Measurements from ENCODE around the gene MAGI2. TPM values are rescaled to one million over a fixed set of nuclear protein-coding genes. Genes with fewer than 3 reads are reported as not detected.
"Not testable (repeated sequence)": the region's sequence is repeated elsewhere in the genome, so short reads cannot be mapped to it uniquely, and the experiment has no call there.

The MAGI2 gene
- total RNA-seq, 3 donors from 2014 or later (not counting 1 experiment from before 2014, with no cell fraction given): 0.09 to 0.48 (median 0.27) TPM

DNA sequence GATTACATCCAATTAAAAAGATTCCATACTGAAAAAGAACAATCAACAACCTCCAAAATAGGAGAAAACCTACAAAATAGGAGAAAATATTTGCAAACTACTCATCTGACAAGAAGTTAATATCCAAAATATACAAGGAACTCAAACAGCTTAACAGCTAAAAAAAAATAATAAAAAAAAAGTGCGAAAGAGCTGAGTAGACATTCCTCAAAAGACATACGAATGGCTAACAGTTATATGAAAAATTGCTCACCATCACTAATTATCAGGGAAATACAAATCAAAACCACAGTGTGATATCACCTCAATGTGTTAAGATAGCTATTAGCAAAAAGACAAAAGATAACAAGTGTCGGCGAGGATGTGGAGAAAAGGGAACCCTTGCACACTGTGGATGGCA, 1204.6 kb downstream of the MAGI2 start:
- Histone ChIP-seq H3K4me1 (ENCODE audit: control insufficient read depth, insufficient read depth, low read length) (no peaks in the 10 kb centered on the region), H3K9me3 (ENCODE audit: control insufficient read depth, insufficient read depth, low read length) (peaks cover 9% of the 10 kb centered on the region), H3K27me3 (ENCODE audit: control insufficient read depth, insufficient read depth, low read length) (no peaks in the 10 kb centered on the region), H3K4me3 (ENCODE audit: low read length) (no peak overlapping the region), H3K36me3 (ENCODE audit: control insufficient read depth, insufficient read depth, low read length) (no peaks in the 10 kb centered on the region), H3K27ac (ENCODE audit: low read length) (no peak overlapping the region)
- ATAC-seq (no peak), DNase-seq (no peak)
- peaks cover 5 to 12% of the 10 kb centered on the region in 2 donors for H3K9me3 Mint-ChIP-seq
- 100% methylated on average over 2 of the region's 4 CpGs for WGBS (ENCODE audit: insufficient coverage)
- intact Hi-C loops (cut with micrococcal nuclease): no loop called here
- H3K4me3 Mint-ChIP-seq: no peak overlapping the region
- TF ChIP-seq, protein P1, sequence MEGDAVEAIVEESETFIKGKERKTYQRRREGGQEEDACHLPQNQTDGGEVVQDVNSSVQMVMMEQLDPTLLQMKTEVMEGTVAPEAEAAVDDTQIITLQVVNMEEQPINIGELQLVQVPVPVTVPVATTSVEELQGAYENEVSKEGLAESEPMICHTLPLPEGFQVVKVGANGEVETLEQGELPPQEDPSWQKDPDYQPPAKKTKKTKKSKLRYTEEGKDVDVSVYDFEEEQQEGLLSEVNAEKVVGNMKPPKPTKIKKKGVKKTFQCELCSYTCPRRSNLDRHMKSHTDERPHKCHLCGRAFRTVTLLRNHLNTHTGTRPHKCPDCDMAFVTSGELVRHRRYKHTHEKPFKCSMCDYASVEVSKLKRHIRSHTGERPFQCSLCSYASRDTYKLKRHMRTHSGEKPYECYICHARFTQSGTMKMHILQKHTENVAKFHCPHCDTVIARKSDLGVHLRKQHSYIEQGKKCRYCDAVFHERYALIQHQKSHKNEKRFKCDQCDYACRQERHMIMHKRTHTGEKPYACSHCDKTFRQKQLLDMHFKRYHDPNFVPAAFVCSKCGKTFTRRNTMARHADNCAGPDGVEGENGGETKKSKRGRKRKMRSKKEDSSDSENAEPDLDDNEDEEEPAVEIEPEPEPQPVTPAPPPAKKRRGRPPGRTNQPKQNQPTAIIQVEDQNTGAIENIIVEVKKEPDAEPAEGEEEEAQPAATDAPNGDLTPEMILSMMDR (IDR thresholded peaks at IDR 0.05): no peak
- no peaks in the 10 kb centered on the region for H3K4me1 Mint-ChIP-seq
- H3K27me3 Mint-ChIP-seq (ENCODE audit: low read depth in 2 of 2): no peaks in the 10 kb centered on the region
- H3K27ac Mint-ChIP-seq: no peak overlapping the region
- H3K36me3 Mint-ChIP-seq: peaks cover 20% of the 10 kb centered on the region

DNA sequence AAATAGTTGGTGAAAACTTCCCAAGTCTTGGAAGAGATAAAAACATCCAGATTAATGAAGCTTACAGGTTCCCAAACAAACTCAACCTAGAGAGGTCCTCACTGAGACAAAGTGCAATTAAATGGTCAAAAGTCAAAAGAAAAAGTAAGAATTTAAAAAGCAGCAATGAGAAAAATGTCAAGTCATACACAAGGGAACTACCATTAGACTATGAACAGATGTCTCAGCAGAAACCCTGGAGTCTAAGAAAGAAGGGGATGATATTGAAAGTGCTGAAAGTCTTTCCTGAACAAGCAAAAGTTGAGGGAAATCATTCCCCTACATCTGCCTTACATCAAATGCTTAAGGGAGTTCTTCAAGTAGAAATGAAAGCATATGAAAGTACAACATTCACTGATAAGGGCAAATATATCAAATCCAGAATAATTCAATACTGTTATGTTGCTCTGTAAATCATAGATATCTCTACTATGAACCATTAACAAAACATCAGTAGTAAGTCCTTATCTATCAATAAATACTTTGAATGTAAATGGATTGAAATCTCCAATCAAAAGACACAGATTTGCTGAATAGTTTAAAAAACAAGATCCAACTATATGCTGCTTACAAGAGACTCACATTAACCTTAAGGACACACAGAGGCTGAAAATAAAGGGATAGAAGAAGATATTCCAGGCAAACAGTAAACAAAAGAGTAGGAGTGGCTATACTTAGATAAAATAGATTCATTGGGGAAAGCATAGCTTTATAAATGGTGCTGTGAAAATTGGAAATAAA, 1205.4 kb downstream of the MAGI2 start:
- Histone ChIP-seq H3K9me3 (ENCODE audit: control insufficient read depth, insufficient read depth, low read length) (peaks cover 9% of the 10 kb centered on the region), H3K27ac (ENCODE audit: low read length) (no peak overlapping the region), H3K27me3 (ENCODE audit: control insufficient read depth, insufficient read depth, low read length) (no peaks in the 10 kb centered on the region), H3K4me1 (ENCODE audit: control insufficient read depth, insufficient read depth, low read length) (no peaks in the 10 kb centered on the region), H3K36me3 (ENCODE audit: control insufficient read depth, insufficient read depth, low read length) (no peaks in the 10 kb centered on the region), H3K4me3 (ENCODE audit: low read length) (no peak overlapping the region)
- ATAC-seq (no peak), DNase-seq (no peak)
- TF ChIP-seq, protein P1 (IDR thresholded peaks at IDR 0.05): no peak
- Mint-ChIP-seq H3K27ac (no peak overlapping the region), H3K27me3 (ENCODE audit: low read depth in 2 of 2) (no peaks in the 10 kb centered on the region), H3K9me3 (peaks cover 5 to 12% of the 10 kb centered on the region in 2 donors), H3K4me1 (no peaks in the 10 kb centered on the region), H3K36me3 (peaks cover 20% of the 10 kb centered on the region), H3K4me3 (no peak overlapping the region)
- intact Hi-C loops (cut with micrococcal nuclease): no loop called here

DNA sequence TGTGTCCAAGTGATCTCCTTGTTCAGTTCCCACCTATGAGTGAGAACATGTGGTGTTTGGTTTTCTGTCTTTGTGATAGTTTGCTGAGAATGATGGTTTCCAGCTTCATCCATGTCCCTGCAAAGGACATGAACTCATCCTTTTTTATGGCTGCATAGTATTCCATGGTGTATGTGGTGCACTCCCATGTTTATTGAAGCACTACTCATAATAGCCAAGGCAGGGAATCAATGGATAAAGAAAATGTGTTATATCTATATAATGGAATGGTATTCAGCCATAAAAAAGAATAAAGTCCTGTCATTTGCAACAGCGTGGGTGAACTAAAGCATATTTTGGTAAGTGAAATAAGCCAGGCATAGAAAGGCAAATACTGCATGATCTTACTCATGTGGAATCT, 1213.3 kb downstream of the MAGI2 start:
- H3K4me3 Mint-ChIP-seq; ATAC-seq; H3K4me1 Mint-ChIP-seq; H3K4me3 ChIP-seq (ENCODE audit: low read length); H3K27me3 Mint-ChIP-seq (ENCODE audit: low read depth in 2 of 2); DNase-seq; H3K27me3 ChIP-seq (ENCODE audit: control insufficient read depth, insufficient read depth, low read length); intact Hi-C loops (cut with micrococcal nuclease); H3K27ac Mint-ChIP-seq; H3K27ac ChIP-seq (ENCODE audit: low read length); H3K36me3 Mint-ChIP-seq; H3K36me3 ChIP-seq (ENCODE audit: control insufficient read depth, insufficient read depth, low read length); H3K4me1 ChIP-seq (ENCODE audit: control insufficient read depth, insufficient read depth, low read length); H3K9me3 ChIP-seq (ENCODE audit: control insufficient read depth, insufficient read depth, low read length): not testable (repeated sequence)
- WGBS (ENCODE audit: insufficient coverage): 97% methylated on average over 1 of the region's 1 CpG
- H3K9me3 Mint-ChIP-seq: peaks cover 11 to 13% of the 10 kb centered on the region in 2 donors

DNA sequence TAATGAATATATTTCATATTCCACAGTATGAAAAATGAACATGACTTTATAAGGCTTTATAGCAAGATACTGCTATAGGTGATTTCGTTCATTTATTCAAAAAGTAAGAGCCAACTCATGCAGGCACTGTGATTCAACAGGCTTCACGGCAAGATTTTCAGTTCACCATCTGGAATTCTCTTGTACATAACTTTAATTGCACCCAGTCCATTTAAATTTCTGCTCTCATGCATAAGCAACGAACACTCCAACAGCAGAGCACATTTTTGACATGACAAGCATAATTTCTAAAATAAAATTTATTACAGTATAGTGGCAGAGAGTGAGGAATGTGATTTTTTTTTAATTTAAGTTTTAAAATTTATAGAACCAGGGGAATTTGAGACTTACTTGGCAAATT, 1218.8 kb downstream of the MAGI2 start:
- no peak overlapping the region for H3K27ac Mint-ChIP-seq
- WGBS (ENCODE audit: insufficient coverage): 78% methylated on average over 2 of the region's 3 CpGs
- TF ChIP-seq, protein P1 (IDR thresholded peaks at IDR 0.05): no peak
- intact Hi-C loops (cut with micrococcal nuclease): no loop called here
- no peaks in the 10 kb centered on the region for H3K4me1 Mint-ChIP-seq
- no peak overlapping the region for H3K27ac ChIP-seq (ENCODE audit: low read length)
- no peaks in the 10 kb centered on the region for H3K36me3 ChIP-seq (ENCODE audit: control insufficient read depth, insufficient read depth, low read length)
- H3K9me3 Mint-ChIP-seq: peaks cover 11 to 12% of the 10 kb centered on the region in 2 donors
- no peaks in the 10 kb centered on the region for H3K27me3 ChIP-seq (ENCODE audit: control insufficient read depth, insufficient read depth, low read length)
- ATAC-seq: no peak
- H3K4me1 ChIP-seq (ENCODE audit: control insufficient read depth, insufficient read depth, low read length): no peaks in the 10 kb centered on the region
- no peaks in the 10 kb centered on the region for H3K9me3 ChIP-seq (ENCODE audit: control insufficient read depth, insufficient read depth, low read length)
- no peaks in the 10 kb centered on the region for H3K36me3 Mint-ChIP-seq
- no peak overlapping the region for H3K4me3 Mint-ChIP-seq
- no peak for DNase-seq
- H3K27me3 Mint-ChIP-seq (ENCODE audit: low read depth in 2 of 2): peaks cover 0 to 5% of the 10 kb centered on the region in 2 donors
- H3K4me3 ChIP-seq (ENCODE audit: low read length): no peak overlapping the region

Measured in natural killer cell (primary cell).